HG03159 (cell line): ENCODE results near the gene LSM2.
"Not testable (repeated sequence)": the region's sequence is repeated elsewhere in the genome, so short reads cannot be mapped to it uniquely, and the experiment has no call there.

Experiments
- ATAC-seq: cut with Tn5 transposase; IDR thresholded peaks from one replicate; pipeline ENCODE4 v1.9.1; 2021; ENCODE audit warnings: mild to moderate bottlenecking, moderate library complexity; ENCODE audit not compliant: unreplicated experiment

Gene LSM2

GRCh38 chr6:31799781-31800180 lies 7.0 kb downstream of the LSM2 start:
- ATAC-seq, result no peak

DNA sequence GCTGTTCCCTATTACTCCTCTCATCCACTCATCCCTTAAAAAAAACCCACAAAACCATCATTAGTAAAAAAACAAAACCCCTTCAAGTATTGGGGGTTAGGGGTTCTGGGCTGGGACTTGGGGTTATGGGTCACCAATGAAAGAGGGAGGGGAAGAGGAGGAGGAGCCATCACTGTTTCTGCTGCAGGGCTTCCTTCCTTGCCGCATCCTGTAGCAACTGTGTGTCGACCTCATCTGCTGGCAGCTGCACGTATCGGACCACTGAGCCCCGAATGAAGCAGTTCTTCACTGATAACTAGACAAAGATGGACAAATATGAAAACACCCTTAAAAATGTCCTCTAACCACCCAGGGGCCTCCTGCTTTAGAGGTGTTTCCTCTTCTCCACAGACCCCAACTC lies 9.2 kb downstream of the LSM2 start:
- ATAC-seq, result no peak

GRCh38 chr6:31796993-31797385 lies 9.8 kb downstream of the LSM2 start:
- no peak for ATAC-seq

DNA sequence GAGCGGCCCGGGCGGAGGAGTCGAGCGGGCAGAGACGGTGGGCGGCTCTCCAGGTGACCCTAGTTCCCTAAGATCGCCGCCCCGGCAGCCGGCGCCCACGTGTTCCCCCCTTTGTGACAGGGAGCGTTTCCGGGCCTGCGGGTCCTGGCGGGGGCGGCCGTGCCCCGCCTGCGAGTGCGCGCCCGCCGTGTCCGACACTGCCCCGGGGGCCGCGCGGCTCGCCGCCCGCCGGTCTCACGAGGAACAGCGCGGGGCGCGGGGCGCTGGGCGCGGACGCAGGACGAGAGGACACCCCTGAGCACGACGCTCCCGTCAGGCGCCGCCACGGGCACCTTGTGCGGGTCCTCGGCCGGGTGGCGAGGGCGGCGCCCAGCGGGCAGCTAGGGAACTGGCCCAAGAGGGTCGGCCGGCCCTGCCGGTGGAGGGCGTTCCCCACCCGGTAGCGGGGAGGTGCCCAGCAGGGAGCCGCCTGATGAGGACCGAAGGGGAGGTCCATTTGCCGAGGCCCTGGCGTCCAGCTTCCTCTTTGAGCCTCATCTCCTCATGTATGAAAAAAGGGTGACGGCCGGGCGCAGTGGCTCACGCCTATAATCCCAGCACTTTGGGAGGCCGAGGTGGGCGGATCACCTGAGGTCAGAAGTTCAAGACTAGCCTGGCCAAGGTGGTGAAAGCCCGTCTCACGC lies 11.0 kb downstream of the LSM2 start, which contains the start of gene VARS1:
TSS of gene VARS1 (minus strand) at position 137 of the 683 bp plus-strand sequence. CDS start 535 bp downstream, outside the sequence.
- peak; percentile 74 for ATAC-seq

GRCh38 chr6:31794866-31795615 lies 11.7 kb downstream of the LSM2 start:
- no peak for ATAC-seq

DNA sequence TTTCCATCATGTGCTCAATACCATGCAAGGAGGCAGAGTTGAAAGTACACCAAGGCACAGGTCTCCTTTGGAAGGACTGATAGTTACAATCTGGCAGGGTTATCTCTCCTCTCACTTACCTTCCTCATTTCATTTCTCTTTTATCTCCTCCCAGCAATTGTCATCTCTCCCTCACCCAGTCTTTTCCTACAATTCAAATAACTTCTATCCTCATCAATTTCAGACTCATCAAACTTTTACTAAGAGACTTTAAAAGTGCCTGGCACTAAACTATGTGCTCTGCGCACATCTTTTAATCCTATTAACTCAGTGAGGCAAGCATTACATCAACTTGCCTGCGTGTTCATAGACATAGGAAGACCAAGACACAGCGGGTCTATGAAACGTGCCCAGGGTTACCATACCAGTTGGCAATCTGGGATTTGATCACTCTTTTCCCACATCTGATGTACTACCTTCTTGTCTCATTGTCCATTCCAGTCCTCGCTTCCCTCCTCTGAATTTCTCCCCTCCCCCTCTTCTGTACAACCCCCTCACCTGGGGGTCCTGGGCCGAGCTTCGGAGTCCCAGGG lies 12.4 kb downstream of the LSM2 start:
- no peak for ATAC-seq

GRCh38 chr6:31793927-31794245 lies 12.9 kb downstream of the LSM2 start:
- not testable (repeated sequence) for ATAC-seq

DNA sequence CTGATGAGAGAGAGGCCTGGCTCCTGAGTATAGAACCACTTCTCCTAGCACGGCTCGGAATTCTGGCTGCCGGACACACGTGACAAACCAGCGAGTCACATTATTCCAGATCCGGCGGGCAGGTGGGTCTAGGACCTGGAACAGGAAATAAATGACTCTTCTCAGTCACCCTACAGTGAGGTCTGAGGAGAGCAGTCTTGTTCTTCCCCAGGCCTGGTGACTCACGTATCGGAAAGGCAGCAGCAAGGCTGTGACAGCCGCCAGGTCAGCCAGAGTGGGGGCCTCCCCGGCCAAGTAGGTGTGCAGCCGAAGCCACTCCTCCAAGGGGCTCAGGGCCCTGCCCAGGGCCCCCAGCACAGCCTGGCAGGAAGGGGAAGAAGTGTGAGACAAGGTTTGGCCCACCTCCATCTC lies 14.0 kb downstream of the LSM2 start:
- ATAC-seq, result no peak

DNA sequence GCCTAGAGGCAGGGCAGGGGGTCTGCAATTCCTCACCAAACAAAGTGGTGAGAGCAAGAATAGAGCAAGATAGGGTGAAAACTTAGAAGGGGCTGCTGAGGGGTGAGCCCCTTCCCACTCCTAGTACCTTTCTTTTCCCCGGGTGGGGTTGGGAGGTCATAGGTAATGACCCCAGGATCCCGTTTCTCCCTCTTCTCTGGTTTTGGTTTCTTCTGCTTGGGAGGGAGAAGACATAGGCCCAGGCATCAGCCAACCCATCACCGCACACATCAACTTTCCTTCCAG lies 14.7 kb downstream of the LSM2 start:
- ATAC-seq, result no peak

DNA sequence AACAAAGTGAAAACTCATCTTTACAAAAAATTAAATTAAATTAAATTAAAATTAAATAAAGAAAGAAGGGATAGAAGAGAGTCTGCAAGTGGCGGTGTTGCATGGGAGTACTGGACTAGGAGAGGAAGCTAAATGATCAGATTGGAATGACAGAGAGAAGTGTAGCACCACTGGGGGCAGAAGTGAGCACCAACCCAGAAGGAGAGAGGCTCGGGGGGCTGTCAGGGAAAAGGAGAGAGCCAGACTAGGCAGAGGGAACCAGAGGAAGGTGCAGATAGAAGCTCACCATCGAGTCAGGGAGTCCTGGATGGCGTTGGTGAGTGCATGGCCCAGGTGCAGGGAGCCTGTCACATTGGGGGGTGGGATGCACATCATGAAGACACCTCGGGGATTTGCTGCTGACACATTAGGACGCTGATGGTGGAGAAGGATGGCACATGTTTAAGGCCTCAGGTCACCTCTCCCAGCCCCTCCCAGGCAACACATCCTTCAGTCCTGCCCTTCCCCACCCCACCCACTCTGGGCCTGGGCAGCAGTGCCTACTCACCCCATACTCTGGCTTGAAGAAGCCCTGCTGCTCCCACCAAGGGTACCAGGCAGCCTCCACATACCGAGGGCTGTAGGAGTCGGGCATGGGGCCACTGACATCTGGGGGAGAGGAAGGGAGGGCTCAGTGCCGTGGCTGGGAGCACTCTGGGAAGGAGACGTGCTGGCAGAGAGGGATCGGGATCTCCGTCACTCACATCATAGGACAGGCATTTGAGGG lies 15.3 kb downstream of the LSM2 start:
- no peak for ATAC-seq

DNA sequence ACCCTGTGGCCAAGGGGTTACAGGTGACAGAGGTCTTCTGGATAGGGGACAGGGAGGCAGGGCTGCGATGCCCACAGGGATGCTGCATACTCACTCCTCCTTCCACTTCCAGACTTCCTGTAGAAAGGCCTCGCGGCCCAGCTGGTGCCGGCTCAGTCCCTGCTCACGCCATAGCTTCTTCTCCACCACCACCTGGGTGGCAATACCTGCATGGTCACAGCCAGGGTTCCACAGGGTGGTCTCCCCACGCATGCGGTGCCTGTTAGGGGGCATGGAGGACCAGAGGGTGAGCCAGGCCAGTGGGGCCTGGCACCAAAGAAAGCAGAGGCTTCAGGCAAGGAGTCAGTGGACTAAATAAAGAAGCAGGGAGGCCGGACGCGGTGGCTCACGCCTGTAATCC lies 21.3 kb downstream of the LSM2 start:
- ATAC-seq, result no peak

- ATAC-seq, result no peak
These were observed 22.5 kb downstream of the LSM2 start for GRCh38 chr6:31784098-31784925.

- no peak for ATAC-seq
These were observed 24.5 kb downstream of the LSM2 start for GRCh38 chr6:31782126-31782855.

DNA sequence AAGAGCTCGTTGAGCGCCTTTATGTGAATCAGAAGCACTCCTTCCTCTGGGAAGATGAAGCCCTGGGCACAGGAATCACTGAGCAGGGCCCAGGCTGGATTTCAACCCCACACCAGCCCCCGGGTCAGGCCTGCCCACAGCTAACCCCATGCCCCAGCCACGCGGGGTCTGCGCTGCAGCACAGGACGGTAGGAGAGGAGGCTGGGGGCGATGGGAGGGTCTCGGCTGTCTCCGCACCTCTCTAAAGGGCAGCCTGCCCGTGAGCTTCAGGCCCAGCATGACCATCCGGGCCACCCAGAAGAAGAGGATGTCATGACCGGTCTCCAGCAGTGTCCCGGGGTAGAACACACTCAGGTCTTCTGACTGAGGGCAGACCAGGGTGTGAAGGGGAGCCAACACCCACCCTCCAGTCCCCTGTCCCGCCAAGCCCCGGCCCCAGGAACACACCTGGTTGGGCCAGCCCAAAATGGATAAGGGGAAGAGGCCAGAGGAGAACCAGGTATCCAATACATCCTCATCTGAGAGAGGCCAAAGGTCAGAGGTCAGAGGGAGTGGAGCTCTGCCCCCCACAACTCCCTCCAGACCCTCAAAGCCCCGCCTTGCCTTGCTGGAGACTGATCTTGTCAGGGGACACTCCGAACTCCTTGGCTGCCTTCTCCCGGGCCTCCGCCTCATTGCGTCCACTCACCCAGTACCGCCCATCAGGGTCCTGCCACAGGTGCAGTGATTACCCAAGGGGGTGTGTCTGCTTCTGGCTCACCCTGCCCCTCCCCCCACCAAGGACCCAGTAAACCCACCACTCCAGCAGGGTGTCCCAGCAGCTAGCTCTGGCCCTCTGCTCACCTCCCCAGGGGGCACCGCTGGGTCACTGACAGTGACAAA lies 25.3 kb downstream of the LSM2 start:
- ATAC-seq, result no peak

DNA sequence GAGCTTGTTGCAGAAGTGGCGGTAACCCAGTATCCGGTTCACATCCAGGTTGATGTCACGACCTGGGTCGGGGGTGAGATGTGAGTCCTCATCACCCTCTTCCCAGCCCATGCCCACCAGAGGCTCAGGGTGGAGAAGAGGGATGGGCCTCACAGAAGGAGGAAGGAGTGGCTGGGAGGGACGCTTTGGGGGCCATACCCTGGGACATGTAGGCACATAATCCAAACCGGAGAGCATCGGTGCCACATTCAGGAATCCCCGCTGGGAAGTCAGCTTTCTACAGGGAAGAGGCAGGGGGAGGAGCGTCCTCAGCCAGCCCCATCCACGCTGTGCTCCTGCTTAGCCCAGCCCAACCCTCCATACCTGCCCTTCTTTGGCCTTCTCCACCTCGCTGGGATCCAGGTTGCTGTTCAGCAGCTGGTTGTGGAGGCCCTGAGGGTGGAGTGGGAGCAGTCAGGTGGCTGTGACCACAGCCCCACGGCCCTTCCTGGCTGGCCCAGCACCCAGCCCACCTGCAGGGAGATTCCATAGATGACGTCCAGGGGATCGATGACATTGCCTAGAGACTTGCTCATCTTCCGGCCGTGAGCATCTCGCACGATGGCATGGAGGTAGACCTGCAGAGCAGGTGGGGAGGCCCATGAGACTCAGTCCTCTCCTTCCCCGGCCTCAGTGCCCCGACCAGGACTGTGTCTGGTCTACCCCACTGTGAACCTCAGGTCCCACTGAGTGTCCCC lies 26.1 kb downstream of the LSM2 start:
- no peak for ATAC-seq

GRCh38 chr6:31779908-31780307 lies 26.9 kb downstream of the LSM2 start:
- ATAC-seq, result no peak

- ATAC-seq, result no peak
These were observed 27.5 kb downstream of the LSM2 start for GRCh38 chr6:31778999-31779885.

- ATAC-seq, result no peak
These were observed 28.6 kb downstream of the LSM2 start for GRCh38 chr6:31778193-31778592.
